Germinal center (tissue), 1 donor: ENCODE measurements around the gene FAM204A.

Source experiments
- DNase-seq: peaks from one replicate; pipeline ENCODE4 v3.0.0; 2012; ENCODE audit warnings: mixed read lengths, low spot score

FAM204A gene

GRCh38 chr10:118278649-118279048 is 63.5 kb downstream of the FAM204A start:
- no peak for DNase-seq

- DNase-seq: no peak
Measured at GRCh38 chr10:118277871-118278270, 64.3 kb downstream of the FAM204A start.

- DNase-seq: no peak
Measured at GRCh38 chr10:118276727-118277126, 65.4 kb downstream of the FAM204A start.

- no peak for DNase-seq
Measured at GRCh38 chr10:118276204-118276603, 65.9 kb downstream of the FAM204A start.

GRCh38 chr10:118273662-118274061 is 68.5 kb downstream of the FAM204A start:
- DNase-seq: no peak

- no peak for DNase-seq
Measured at GRCh38 chr10:118272767-118273166, 69.4 kb downstream of the FAM204A start.

GRCh38 chr10:118272149-118272721 is 69.9 kb downstream of the FAM204A start:
- DNase-seq: no peak

GRCh38 chr10:118271671-118272070 is 70.5 kb downstream of the FAM204A start:
- no peak for DNase-seq

- no peak for DNase-seq
Measured at GRCh38 chr10:118266098-118266748, 75.9 kb downstream of the FAM204A start.

GRCh38 chr10:118264838-118265470 is 77.2 kb downstream of the FAM204A start:
- no peak for DNase-seq

- DNase-seq: no peak
Measured at GRCh38 chr10:118264252-118264651, 77.9 kb downstream of the FAM204A start.

GRCh38 chr10:118262538-118262937 is 79.6 kb downstream of the FAM204A start:
- DNase-seq: no peak

GRCh38 chr10:118259288-118259906 is 82.7 kb downstream of the FAM204A start:
- DNase-seq: peak; percentile 19

GRCh38 chr10:118258285-118258684 is 83.8 kb downstream of the FAM204A start:
- no peak for DNase-seq

- DNase-seq: no peak
Measured at GRCh38 chr10:118256825-118257570, 85.1 kb downstream of the FAM204A start.

GRCh38 chr10:118256209-118256608 is 85.9 kb downstream of the FAM204A start:
- DNase-seq: no peak

GRCh38 chr10:118255355-118255754 is 86.8 kb downstream of the FAM204A start:
- DNase-seq: no peak

- no peak for DNase-seq
Measured at GRCh38 chr10:118254654-118255053, 87.5 kb downstream of the FAM204A start.

GRCh38 chr10:118253397-118253796 is 88.7 kb downstream of the FAM204A start:
- no peak for DNase-seq

GRCh38 chr10:118251791-118252190 is 90.3 kb downstream of the FAM204A start:
- DNase-seq: no peak

GRCh38 chr10:118249714-118250113 is 92.4 kb downstream of the FAM204A start:
- no peak for DNase-seq
